ENCODE measurements around the gene FBXO38. TPM values are rescaled to one million over a fixed set of nuclear protein-coding genes. Genes with fewer than 3 reads are reported as not detected.

FBXO38 gene
- total RNA-seq, 1 experiment from 2014 or later, result 34.5 TPM

GRCh38 chr5:148416921-148417320 is 33.2 kb downstream of the FBXO38 start:
- H3K27me3 ChIP-seq (ENCODE audit: control insufficient read depth, insufficient read depth, low read length), result no peaks in the 10 kb centered on the region
- in situ Hi-C loops (cut with HindIII; ENCODE audit: low pct_unique_long_range_greater_than_20kb, low sequenced_read_pairs) (no loop called here), intact Hi-C loops (cut with micrococcal nuclease; ENCODE audit: unreplicated experiment) (no loop called here)
- BruUV-seq (replicated peaks), result no TSS peak
- CTCF ChIA-PET, result no interaction called here
- TF ChIP-seq TCF7L2 (IDR thresholded peaks at IDR 0.05; ENCODE audit: low read depth, low read length) (no peak), CTCF (IDR thresholded peaks at IDR 0.05) (no peak), REST (IDR thresholded peaks at IDR 0.05; ENCODE audit: insufficient read depth in 1 of 2, low read depth in 2 of 2, low read length in 1 of 2) (no peak), POLR2AphosphoS5 (IDR thresholded peaks at IDR 0.05; ENCODE audit: low read depth, low read length) (no peak), SIN3A (IDR thresholded peaks at IDR 0.05; ENCODE audit: borderline replicate concordance, insufficient read depth, low read depth, low read length) (no peak)
- H3K36me3 ChIP-seq (ENCODE audit: control insufficient read depth, insufficient read depth, low read length), result peaks cover 35% of the 10 kb centered on the region
- H3K27ac ChIP-seq (ENCODE audit: low read length), result no peak overlapping the region
- H3K4me1 ChIP-seq (ENCODE audit: control insufficient read depth, insufficient read depth, low read length), result no peaks in the 10 kb centered on the region
- POLR2A ChIA-PET, result no interaction called here
- H3K4me3 ChIP-seq (ENCODE audit: low read depth in 2 of 2, low read length in 2 of 2), result no peak overlapping the region
- DNase-seq (ENCODE audit: low read depth, low spot score), result no peak
- no peaks in the 10 kb centered on the region for H3K9me3 ChIP-seq (ENCODE audit: control insufficient read depth, insufficient read depth, low read depth, low read length)
- no peak for ATAC-seq

GRCh38 chr5:148418511-148418910 is 34.8 kb downstream of the FBXO38 start:
- POLR2A ChIA-PET, result no interaction called here

More at GRCh38 chr5:148418511-148418910, 34.8 kb downstream of the FBXO38 start:
- Histone ChIP-seq H3K9me3 (ENCODE audit: control insufficient read depth, insufficient read depth, low read depth, low read length) (no peaks in the 10 kb centered on the region), H3K27me3 (ENCODE audit: control insufficient read depth, insufficient read depth, low read length) (no peaks in the 10 kb centered on the region), H3K27ac (ENCODE audit: low read length) (no peak overlapping the region), H3K4me3 (ENCODE audit: low read depth in 2 of 2, low read length in 2 of 2) (no peak overlapping the region), H3K4me1 (ENCODE audit: control insufficient read depth, insufficient read depth, low read length) (no peaks in the 10 kb centered on the region), H3K36me3 (ENCODE audit: control insufficient read depth, insufficient read depth, low read length) (peaks cover 33% of the 10 kb centered on the region)
- BruUV-seq (replicated peaks), result no TSS peak
- DNase-seq (ENCODE audit: low read depth, low spot score), result no peak
- CTCF ChIA-PET, result no interaction called here
- TF ChIP-seq CTCF (IDR thresholded peaks at IDR 0.05) (no peak), REST (IDR thresholded peaks at IDR 0.05; ENCODE audit: insufficient read depth in 1 of 2, low read depth in 2 of 2, low read length in 1 of 2) (no peak), SIN3A (IDR thresholded peaks at IDR 0.05; ENCODE audit: borderline replicate concordance, insufficient read depth, low read depth, low read length) (no peak), POLR2AphosphoS5 (IDR thresholded peaks at IDR 0.05; ENCODE audit: low read depth, low read length) (no peak), TCF7L2 (IDR thresholded peaks at IDR 0.05; ENCODE audit: low read depth, low read length) (no peak)
- intact Hi-C loops (cut with micrococcal nuclease; ENCODE audit: unreplicated experiment) (no loop called here), in situ Hi-C loops (cut with HindIII; ENCODE audit: low pct_unique_long_range_greater_than_20kb, low sequenced_read_pairs) (no loop called here)
- ATAC-seq, result no peak

Data from Panc1 (cell line).